NCI-H146 (cell line): ENCODE data around the gene PLXND1.
"Not testable (repeated sequence)": the region's sequence is repeated elsewhere in the genome, so short reads cannot be mapped to it uniquely, and the experiment has no call there.

Experiments used
- DNase-seq: peaks from one replicate; lab custom pipeline; 2025; lab: John Stamatoyannopoulos, UW

Gene PLXND1

DNA sequence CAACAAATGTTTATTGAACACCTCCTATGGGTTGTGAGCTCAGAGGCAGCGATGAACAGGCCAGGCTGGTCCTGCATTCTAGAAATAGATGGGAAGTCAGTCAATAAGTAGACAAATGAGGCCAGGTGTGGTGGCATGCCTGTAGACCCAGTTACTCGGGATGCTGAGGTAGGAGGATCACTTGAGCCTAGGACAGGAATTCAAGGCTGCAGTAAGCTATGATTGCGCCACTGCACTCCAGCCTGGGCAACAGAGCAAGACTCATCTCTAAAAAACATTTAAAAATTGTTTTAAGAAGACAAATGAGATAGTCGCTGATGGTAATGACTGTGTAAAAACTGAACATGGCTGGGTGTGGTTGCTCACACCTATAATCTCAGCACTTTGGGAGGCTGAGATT, 82.4 kb downstream of the PLXND1 start:
- DNase-seq, result no peak

DNA sequence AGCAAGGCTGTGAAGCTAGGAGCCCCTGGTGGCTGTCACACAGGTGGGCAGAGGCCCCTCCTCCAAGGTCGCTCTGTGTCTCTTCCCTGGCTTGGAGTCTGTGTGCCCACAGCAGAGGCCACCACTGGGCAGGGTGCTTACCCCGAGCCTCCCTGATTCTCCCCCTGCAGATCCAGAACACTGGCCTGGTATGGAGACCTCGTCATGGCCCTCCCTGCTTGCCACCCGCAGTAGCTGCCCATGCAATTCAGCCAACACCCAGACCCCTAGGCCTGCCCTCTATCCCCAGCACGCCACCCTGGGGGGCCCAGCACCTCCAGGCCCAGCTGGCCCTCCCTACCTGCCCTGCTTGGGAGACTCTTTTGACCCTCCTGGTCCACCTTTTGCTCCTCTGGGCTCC, 83.5 kb downstream of the PLXND1 start:
- DNase-seq, result no peak

DNA sequence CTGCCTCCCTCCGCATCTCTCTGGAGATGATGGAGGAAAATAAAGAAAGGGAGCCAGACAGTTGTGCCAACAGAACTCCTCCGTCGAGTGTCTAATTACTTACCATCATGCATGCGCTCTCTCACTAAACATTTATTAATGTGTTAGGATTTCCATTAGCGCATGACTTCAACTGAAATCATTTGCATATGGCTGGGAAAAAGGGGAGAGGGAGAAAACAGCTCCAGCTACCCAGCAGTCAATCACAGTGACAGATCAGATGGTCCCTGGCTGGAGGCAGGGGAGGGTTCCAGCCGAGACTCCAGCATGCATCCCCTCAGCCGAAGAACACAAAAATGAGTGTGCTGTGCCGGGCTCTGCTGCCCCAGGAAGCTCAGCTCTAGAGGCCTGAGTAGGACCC, 84.9 kb downstream of the PLXND1 start:
- no peak for DNase-seq

DNA sequence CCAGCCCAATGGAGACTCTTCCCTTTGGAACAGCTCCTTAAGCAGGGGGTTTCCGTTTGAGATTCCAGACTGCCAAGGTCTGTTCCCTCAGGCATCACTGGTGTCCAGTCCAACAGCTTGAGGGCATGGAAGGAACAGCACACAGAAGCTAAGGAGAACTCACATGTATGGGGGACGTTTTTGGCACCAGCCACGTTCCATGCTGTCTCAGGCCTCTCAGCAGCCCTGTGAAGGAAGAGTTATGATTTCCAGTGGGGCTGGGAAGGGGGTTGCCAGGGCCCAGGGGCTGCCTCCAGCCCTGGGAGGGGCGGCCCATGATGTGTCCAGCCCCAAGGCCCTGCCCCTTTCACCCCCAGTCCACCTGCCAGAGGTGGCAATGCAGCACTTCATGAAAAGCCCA, 85.5 kb downstream of the PLXND1 start:
- DNase-seq, result no peak

DNA sequence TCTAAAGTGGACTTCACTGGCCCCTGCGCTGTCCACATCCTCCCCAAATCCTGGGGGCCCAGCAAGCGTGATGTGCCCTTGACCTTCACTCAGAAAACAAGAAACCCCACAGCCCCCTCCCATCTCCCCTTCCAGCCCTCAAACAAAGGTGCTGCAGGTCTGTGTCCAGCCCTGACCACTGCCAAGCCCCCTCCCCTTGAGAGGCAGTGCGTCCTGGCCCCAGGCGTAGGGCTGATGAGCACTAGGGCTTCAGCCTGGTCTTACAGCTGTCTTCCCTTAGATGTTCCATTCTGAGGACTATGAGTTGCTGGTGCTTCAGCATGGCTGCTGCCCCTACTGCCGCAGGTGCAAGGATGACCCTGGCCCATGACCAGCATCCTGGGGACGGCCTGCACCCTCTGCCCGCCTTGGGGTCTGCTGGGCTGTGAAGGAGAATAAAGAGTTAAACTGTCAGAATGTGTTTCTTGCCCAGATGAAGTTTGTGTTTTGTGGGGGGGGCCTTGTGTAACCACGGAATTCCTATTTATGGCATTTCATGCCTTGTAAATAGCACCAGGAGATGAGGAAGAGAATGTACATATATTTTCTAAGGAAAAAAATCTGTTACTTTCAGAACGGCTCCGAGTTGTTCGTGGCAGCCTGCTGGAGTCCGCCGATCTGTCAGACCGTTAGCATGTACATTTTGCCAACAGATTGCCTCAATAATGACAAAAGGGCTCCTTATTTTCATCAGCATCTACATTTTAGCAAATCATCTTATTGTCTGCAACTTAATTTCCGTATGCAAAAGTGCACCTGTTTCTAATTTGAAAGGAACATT, 86.4 kb downstream of the PLXND1 start:
- no peak for DNase-seq

DNA sequence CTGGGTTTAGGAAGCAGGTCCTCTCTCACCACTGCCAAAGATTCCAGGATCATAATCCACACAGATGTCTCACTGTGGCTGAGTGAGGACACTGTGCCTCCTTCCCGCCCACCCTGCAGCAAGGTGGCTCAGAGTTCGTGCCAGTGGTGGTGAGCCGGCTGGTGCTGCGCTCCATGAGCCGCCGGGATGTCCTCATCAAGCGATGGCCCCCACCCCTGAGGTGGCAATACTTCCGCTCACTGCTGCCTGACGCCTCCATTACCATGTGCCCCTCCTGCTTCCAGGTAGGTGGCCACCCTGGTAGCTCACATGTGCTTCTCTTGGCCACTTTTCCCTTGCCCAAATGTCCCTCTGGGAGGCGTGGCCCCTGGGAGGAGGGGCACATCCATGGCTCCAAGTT, 87.0 kb downstream of the PLXND1 start:
- no peak for DNase-seq

DNA sequence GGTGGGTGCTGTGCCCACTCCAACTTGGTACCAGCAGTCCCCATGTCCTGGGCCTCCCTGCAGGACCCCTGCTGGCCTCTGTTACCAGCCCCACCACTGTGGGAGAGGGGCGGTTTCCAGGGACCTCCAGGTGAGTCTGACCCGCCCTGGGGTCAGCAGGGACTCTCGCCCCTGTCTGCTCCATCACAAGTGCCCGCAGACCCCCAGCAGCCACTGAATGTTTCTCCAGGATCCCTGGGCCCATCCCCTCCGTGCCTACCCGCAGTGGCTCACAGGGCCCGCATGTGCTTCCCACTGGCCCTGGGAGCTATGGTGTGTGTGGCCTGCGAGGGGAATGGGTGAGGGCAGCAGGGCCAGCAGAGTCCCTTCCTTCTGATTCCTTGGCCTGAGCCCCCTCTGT, 87.9 kb downstream of the PLXND1 start:
- DNase-seq, result no peak

DNA sequence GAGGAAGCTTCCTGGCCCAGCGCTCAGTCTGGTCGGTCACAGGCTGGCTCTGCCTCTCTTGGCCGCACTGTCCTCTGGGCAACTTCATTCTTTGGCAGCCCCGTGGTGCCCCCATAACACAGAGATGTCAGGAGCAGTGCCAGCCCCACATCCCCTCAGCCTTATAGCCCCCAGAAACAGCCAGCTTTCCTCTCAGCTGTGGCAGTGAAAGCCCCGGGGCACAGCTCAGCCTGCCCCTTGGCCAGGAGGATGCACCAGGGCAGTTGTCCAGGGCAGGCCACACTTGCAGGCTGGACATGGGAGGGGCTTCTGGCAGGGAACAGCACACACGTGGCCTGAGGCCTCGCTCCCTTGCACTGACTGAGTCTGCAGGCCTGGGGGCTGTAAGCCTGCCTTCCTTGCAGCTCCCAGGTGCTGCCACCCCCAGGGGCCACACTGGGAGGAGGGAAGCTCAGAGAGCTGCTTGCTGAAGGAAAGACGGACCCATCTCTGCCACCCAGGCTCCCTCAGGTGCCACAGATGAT, 88.4 kb downstream of the PLXND1 start:
- DNase-seq, result no peak

DNA sequence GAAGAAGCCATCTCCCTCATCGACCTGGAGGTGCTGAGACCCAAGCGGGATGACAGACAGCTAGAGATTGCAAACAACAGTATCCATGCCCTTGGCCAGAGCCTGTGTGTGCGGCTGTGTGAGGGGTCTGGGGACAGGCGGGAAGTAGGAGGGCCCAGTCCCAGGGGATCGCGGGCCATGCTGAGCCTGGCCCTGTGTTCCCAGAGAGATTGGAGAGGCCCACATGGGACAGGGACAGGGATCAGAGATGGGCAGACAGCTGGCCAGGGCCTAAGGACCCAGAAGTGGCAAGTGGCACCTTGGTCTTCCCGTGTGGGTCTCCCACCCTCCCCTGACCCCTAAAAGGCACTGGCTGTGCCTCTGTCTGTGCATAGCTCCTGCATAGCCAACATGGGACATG, 89.0 kb downstream of the PLXND1 start:
- DNase-seq, result no peak

DNA sequence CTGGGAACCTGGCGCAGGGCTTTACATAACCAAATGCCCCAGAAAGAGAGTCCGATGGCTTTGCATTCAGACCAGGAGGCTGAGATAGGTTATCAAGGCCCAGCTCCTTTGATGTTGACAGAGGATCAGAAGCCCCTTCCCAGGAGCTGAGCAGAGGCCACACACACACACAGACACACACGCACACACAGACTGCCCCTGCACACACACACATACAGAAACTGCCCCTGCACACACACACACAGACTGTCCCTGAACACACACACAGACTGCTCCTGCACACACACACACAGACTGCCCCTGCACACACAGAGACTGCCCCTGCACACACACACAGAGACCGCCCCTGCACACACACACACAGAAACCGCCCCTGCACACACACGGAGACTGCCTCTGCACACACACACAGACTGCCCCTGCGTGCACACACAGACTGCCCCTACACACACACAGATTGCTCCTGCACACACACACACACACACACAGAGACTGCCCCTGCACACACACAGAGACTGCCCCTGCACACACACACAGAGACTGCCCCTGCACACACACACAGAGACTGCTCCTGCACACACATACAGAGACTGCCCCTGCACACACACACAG, 90.5 kb downstream of the PLXND1 start:
- DNase-seq, result not testable (repeated sequence)

DNA sequence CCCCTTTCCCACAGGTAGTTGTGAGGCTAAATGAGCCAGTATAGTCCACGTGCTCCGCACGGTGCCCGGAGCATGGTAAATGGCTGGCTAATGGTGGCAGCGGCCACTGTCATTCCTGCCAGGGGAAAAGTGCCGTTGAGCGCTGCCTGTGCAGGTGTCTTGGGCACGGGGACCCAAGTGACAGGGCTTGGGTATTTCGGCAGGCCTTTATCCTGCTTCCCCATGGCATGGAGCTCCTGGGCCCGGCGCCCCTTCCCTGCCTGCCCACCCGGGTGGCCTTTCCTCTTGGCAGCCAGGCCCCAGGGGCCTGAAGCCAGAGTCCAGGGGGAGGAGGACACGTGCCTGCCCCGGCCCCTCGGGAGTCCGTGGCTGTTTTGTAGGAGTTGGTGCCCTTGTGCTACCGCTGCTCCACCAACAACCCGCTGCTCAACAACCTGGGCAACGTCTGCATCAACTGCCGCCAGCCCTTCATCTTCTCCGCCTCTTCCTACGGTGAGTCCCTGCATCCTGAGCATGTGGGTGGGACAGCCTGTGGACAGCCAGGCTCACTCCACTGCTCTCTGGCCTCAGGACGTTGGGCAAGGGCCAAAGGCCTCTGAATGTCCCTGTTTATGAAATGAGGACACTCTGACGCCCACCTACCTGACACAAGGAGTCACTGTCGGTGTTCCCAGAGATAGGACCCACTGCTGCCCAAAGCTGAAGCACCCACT, 91.2 kb downstream of the PLXND1 start:
- DNase-seq, result not testable (repeated sequence)

DNA sequence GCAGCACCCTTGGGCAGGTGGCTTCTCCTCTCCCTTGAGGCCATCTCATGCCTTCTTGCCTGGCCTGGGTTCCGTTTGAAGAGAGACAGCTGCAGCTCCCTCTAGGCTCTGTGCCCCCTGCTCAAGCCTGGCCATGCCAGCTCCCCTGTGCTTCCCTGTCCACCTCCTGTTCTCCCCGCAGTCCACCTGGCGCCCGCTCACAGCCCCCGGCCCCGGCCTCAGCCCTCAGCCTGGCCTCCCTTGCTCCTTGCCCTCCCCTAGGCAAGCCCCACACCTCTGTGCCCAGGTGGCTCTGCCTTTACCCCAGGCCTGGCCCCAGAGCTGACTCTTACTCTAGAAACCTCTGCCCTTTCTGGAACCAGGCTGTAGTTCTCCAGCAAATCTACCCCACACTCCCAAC, 91.9 kb downstream of the PLXND1 start:
- DNase-seq, result no peak

DNA sequence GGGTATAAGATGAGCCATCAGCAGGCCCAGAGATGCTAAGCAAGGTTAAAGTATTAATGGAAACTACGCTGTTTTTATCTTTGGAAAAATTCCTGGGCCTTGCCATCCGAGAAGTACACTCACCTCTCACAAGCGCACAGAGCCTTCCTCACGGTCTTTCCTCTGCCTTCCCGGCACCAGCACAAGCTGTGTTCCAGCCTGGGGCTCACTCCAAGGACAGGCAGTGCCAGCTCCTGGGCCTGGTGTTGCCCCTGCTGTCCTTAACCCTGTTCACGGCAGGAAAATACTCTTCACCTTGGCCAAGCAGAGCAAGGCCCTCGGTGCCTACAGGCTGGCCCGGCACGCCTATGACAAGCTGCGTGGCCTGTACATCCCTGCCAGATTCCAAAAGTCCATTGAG, 92.4 kb downstream of the PLXND1 start:
- no peak for DNase-seq

DNA sequence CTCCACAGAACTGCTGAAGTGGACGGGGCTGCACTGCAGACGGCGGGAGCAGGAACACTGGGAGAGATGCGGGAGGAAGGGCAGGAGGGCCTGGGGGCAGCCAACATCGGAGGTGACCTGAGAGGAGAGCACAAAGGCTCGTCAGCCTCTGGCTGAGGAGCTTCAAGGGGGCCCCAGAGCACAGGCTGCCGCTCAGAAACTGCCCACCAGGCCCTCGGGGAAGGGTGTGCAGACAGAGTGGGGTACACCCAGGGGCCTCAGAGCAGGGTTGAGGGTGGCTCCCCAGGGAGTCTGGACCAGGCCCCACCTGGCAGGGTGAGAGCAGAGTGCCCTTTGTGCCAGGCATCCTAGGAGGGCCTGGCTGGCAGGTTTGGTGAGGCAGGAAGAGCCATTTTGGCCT, 92.8 kb downstream of the PLXND1 start:
- DNase-seq, result no peak

DNA sequence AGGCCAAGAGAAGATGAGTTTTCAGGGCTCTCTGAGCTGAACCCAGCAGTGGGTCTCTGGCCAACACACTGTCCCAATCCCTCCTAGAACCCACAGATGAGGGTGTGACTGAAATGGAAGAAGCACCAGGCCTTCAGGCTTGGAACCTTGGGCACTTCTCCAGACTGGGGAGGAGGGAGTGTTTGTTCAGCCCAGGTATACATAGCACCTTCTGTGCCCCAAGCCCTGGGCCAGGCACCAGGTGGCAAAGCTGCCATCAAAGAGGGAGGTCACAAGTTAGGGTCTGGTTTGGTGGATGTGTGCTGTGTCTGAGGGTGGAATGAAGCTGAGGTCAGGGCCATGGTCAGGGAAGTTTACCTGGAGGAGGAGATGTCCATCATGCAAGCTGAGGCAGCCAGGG, 93.9 kb downstream of the PLXND1 start:
- DNase-seq, result no peak

DNA sequence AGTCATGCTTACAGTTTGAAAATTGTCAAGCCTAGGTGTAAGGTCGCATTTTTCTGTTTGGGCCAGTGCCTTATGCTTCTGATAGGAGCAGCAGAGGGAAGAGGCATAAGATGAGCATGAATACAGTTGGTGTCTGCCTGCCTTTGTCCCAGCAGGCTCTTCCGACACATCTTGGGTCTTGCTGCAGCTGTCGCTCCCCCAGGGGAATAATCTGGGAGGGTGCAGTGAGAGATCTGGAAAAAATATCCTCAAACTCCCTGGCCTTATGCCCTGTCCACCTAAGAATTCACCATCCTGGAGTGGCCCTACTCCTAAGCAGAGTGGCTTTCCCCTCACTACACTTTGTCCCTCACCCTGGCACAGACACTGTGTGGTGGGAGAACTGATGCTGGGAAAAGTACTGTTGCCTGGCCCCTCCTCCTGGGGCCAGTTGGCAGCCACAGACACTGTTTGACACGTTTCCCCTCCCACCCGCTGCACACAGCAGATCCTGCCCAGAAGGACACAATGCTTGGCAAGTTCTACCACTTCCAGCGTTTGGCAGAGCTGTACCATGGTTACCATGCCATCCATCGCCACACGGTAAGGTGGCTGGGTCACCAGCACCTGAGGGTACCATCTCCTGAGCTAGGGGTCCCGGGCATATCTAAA, 99.2 kb downstream of the PLXND1 start:
- DNase-seq, result no peak

DNA sequence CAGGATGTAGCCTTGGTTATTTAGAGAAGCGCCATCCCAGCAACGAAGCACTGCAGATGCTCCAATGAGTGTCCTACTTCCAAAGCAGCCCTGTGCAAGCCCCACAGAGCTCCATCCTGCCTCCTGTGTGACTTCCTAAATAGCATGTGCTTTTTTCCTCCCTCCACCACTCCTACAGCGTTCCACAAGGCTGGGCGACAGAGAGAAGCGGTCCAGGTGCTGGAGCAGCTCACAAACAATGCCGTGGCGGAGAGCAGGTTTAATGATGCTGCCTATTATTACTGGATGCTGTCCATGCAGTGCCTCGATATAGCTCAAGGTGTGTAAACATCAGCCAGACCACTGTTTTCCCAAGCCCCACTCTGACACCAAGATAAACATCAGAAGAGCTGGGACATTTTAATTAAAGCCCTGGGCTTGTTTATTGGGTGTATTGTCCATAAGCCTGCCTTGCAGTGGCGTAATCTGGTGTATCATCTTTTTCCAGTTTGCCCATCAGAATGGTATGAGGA, 100.2 kb downstream of the PLXND1 start:
- peak; percentile 97 for DNase-seq

DNA sequence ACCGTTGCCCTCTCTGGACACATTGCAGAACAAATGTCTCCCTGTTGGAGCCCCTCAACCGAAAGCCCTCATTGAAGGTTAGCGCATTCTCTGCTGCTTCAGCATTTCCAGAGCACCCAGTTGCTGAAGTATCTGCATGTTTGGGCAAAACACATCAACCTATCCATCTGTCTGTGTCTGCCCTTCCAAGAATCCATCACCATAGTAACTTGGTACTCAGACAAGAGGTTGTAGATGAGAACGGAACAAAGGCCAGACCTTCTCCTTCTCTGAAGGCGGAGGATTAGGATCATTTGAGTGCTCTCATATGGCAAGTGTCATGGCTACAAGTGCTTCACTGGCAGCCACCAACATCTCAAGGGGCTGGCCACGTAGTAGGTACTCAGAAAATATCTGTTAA, 101.1 kb downstream of the PLXND1 start:
- DNase-seq, result no peak
